Measurements from ENCODE around the gene DYSF.

The DYSF gene

DNA sequence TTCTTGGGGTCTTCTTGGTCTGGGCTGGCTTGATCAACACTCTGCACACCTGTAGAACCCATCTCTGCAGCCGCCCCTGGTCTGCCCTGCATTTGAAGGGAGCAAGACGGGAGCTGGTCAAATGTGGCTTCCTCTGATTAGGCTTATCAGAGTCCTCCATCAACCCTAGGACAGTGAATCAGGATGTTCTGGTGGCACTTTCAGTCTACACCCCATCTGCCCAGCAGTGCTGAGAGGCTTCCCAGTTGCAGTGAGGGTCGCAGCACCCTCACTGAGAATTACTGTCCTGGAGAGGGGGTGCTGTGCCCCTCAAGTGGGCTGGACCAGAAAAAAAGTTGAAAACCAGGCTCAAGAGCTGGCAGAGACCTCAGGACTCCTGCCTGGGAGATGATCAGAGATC lies 152.9 kb downstream of the DYSF start:
- no peak for TF ChIP-seq REST (IDR thresholded peaks at IDR 0.05; ENCODE audit: insufficient read depth in 1 of 2, low read depth in 2 of 2, low read length in 2 of 2)
- TF ChIP-seq FOXP2 (optimal IDR thresholded peaks at IDR 0.05; ENCODE audit: borderline replicate concordance, extremely low read depth, extremely low read length, insufficient read depth) = no peak
- TF ChIP-seq TAF1 (IDR thresholded peaks at IDR 0.05; ENCODE audit: borderline replicate concordance, insufficient read depth, low read length) = no peak
- no peak for TF ChIP-seq POLR2AphosphoS5 (IDR thresholded peaks at IDR 0.05; ENCODE audit: low read depth, low read length)
- TF ChIP-seq SIN3A (IDR thresholded peaks at IDR 0.05; ENCODE audit: borderline replicate concordance, insufficient read depth, low read length) = no peak

GRCh38 chr2:71607151-71607889 lies 154.0 kb downstream of the DYSF start:
- TF ChIP-seq TAF1 (IDR thresholded peaks at IDR 0.05; ENCODE audit: borderline replicate concordance, insufficient read depth, low read length) (no peak), REST (IDR thresholded peaks at IDR 0.05; ENCODE audit: insufficient read depth in 1 of 2, low read depth in 2 of 2, low read length in 2 of 2) (no peak), FOXP2 (optimal IDR thresholded peaks at IDR 0.05; ENCODE audit: borderline replicate concordance, extremely low read depth, extremely low read length, insufficient read depth) (no peak), SIN3A (IDR thresholded peaks at IDR 0.05; ENCODE audit: borderline replicate concordance, insufficient read depth, low read length) (no peak), POLR2AphosphoS5 (IDR thresholded peaks at IDR 0.05; ENCODE audit: low read depth, low read length) (no peak)

DNA sequence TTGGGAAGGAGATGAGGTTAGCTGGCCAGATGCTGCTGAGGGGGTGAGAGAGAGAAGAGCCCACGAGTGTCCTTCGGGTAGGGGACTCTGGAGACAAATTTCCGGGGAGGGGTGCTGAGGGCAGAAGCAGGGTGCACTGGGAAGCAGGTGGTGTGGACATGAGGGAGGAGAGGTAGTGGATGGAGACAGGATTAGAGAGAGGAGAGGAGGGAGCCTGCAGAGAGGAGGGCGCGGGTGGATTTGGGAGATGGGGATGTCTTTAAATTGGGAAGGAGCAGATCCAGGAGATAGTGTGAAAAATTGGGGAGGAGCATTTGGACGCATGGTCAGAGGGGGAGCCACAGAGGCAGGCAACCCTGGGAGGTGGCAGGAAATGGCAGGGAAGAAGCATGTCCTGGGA lies 154.7 kb downstream of the DYSF start:
- TF ChIP-seq TAF1 (IDR thresholded peaks at IDR 0.05; ENCODE audit: borderline replicate concordance, insufficient read depth, low read length) (no peak), SIN3A (IDR thresholded peaks at IDR 0.05; ENCODE audit: borderline replicate concordance, insufficient read depth, low read length) (no peak), REST (IDR thresholded peaks at IDR 0.05; ENCODE audit: insufficient read depth in 1 of 2, low read depth in 2 of 2, low read length in 2 of 2) (no peak)

DNA sequence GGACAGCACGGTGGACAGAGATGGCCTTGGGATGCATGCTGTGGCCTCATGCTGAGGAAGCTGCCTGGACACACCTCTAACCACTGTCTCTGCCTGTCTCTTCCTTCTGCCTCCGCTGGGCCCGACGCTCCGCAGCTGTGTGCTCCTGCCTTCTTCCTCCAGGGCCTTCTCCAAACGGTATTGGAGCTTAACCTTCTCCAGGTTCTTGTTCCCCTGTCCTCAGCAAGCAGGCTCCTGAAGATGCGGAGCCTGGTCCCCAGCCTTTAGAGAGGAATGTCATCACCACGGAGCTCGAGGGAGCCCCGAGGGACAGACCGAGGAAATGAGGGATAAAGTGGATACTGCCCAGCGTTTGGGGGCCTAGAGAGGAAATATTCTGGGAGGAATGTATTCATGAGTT lies 155.1 kb downstream of the DYSF start:
- TF ChIP-seq TAF1 (IDR thresholded peaks at IDR 0.05; ENCODE audit: borderline replicate concordance, insufficient read depth, low read length) = no peak
- no peak for TF ChIP-seq FOXP2 (optimal IDR thresholded peaks at IDR 0.05; ENCODE audit: borderline replicate concordance, extremely low read depth, extremely low read length, insufficient read depth)
- no peak for TF ChIP-seq REST (IDR thresholded peaks at IDR 0.05; ENCODE audit: insufficient read depth in 1 of 2, low read depth in 2 of 2, low read length in 2 of 2)
- no peak for TF ChIP-seq POLR2AphosphoS5 (IDR thresholded peaks at IDR 0.05; ENCODE audit: low read depth, low read length)
- no peak for TF ChIP-seq SIN3A (IDR thresholded peaks at IDR 0.05; ENCODE audit: borderline replicate concordance, insufficient read depth, low read length)

GRCh38 chr2:71609029-71609428 lies 155.7 kb downstream of the DYSF start:
- no peak for TF ChIP-seq REST (IDR thresholded peaks at IDR 0.05; ENCODE audit: insufficient read depth in 1 of 2, low read depth in 2 of 2, low read length in 2 of 2)
- no peak for TF ChIP-seq TAF1 (IDR thresholded peaks at IDR 0.05; ENCODE audit: borderline replicate concordance, insufficient read depth, low read length)
- no peak for TF ChIP-seq SIN3A (IDR thresholded peaks at IDR 0.05; ENCODE audit: borderline replicate concordance, insufficient read depth, low read length)
- TF ChIP-seq POLR2AphosphoS5 (IDR thresholded peaks at IDR 0.05; ENCODE audit: low read depth, low read length) = no peak
- TF ChIP-seq FOXP2 (optimal IDR thresholded peaks at IDR 0.05; ENCODE audit: borderline replicate concordance, extremely low read depth, extremely low read length, insufficient read depth) = no peak

Measured in PFSK-1 (cell line).